DMS53 treated with DMSO at 0.1 percent for 48 hours (cell line): Measurements from ENCODE around the gene RIC1.
A peak's percentile ranks its signal among the peaks of the same experiment; 100 is the strongest.
"Not testable (repeated sequence)": the region's sequence is repeated elsewhere in the genome, so short reads cannot be mapped to it uniquely, and the experiment has no call there.

Experiments
- DNase-seq: peaks from one replicate; lab custom pipeline; 2025; ENCODE audit not compliant: unreplicated experiment; lab: John Stamatoyannopoulos, UW

RIC1 gene

GRCh38 chr9:5662804-5663203 is 33.9 kb downstream of the RIC1 start:
- DNase-seq = not testable (repeated sequence)

GRCh38 chr9:5665059-5665458 is 36.2 kb downstream of the RIC1 start:
- DNase-seq = no peak

GRCh38 chr9:5667391-5667790 is 38.5 kb downstream of the RIC1 start:
- no peak for DNase-seq

- DNase-seq = no peak
These were observed 41.2 kb downstream of the RIC1 start for GRCh38 chr9:5670079-5670478.

- DNase-seq = no peak
These were observed 42.9 kb downstream of the RIC1 start for GRCh38 chr9:5671711-5672353.

GRCh38 chr9:5675046-5675445 is 46.1 kb downstream of the RIC1 start:
- DNase-seq = not testable (repeated sequence)

GRCh38 chr9:5683591-5683990 is 54.7 kb downstream of the RIC1 start:
- not testable (repeated sequence) for DNase-seq

GRCh38 chr9:5684101-5684500 is 55.2 kb downstream of the RIC1 start:
- no peak for DNase-seq

GRCh38 chr9:5688109-5688508 is 59.2 kb downstream of the RIC1 start:
- no peak for DNase-seq

- no peak for DNase-seq
These were observed 61.4 kb downstream of the RIC1 start for GRCh38 chr9:5690278-5690677.

GRCh38 chr9:5695860-5696259 is 67.0 kb downstream of the RIC1 start:
- no peak for DNase-seq

- DNase-seq = no peak
These were observed 68.0 kb downstream of the RIC1 start for GRCh38 chr9:5696884-5697283.

GRCh38 chr9:5698004-5698403 is 69.1 kb downstream of the RIC1 start:
- no peak for DNase-seq

- DNase-seq = no peak
These were observed 70.1 kb downstream of the RIC1 start for GRCh38 chr9:5698810-5699556.

GRCh38 chr9:5708414-5708813 is 79.5 kb downstream of the RIC1 start:
- no peak for DNase-seq

GRCh38 chr9:5712651-5713390 is 83.9 kb downstream of the RIC1 start:
- DNase-seq = peak; percentile 19

GRCh38 chr9:5714501-5715401 is 85.8 kb downstream of the RIC1 start:
- DNase-seq = no peak

GRCh38 chr9:5715548-5716127 is 86.7 kb downstream of the RIC1 start:
- DNase-seq = no peak

- not testable (repeated sequence) for DNase-seq
These were observed 88.5 kb downstream of the RIC1 start for GRCh38 chr9:5717434-5717833.

- no peak for DNase-seq
These were observed 89.6 kb downstream of the RIC1 start for GRCh38 chr9:5718296-5719032.
